HG02981 (cell line): Measurements from ENCODE around the gene MTFP1.
"Not testable (repeated sequence)": the region's sequence is repeated elsewhere in the genome, so short reads cannot be mapped to it uniquely, and the experiment has no call there.

Experiments
- ATAC-seq: cut with Tn5 transposase; IDR thresholded peaks from one replicate; pipeline ENCODE4 v1.9.1; 2021; ENCODE audit warnings: mild to moderate bottlenecking, moderate library complexity; ENCODE audit not compliant: unreplicated experiment

Gene MTFP1

DNA sequence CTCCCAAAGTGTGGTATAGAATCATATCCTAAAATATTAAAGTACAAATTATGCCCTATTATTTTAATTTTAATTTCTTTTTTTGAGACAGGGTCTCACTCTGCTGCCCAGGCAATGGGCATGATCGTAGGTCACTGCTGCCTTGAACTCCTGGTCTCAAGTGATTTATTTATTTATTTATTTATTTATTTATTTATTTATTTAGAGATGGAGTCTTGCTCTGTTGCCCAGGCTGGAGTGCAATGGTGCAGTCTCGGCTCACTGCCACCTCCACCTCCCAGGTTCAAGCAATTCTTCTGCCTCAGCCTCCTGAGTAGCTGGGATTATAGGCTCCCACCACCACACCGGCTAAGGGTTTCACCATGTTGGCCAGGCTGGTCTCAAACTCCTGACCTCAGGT is 24.5 kb upstream of the MTFP1 start:
- not testable (repeated sequence) for ATAC-seq

DNA sequence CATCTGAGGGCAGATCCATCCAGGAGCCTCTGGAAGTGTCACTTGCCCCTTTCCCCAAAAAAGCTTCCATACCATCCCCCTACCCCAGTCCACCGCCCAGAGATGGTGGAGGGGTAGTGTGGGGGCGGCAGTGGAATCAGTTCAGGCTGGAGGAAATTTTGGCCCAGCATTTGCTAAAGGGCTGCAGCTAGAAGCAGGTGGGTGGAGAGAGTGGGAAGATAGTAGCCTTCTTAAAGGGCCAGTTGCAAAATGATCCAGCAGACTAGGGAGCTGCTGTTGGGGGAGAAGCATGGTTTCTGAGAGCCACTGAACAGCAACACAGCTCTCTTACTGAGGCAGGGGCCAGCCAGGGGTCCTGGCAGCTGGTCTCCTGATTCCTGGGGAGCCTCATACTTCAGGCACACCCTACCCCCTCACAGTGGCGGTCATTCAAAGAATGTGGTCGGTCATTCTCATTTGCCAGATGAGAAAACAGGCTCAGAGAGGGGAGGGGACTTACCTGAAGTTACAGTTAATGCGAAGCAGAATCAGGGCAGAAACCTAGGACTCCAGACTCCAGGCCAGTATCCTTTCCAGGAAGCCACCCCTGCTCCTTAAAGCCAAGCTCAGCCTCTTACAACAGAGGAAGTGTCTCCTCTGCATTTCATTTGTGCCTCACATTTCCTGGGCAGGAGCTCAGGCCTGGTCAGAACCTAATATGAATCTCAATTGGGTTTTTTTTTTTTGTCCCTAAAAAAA is 23.4 kb upstream of the MTFP1 start:
- ATAC-seq, result no peak

GRCh38 chr22:30402766-30403104 is 22.8 kb upstream of the MTFP1 start:
- not testable (repeated sequence) for ATAC-seq

DNA sequence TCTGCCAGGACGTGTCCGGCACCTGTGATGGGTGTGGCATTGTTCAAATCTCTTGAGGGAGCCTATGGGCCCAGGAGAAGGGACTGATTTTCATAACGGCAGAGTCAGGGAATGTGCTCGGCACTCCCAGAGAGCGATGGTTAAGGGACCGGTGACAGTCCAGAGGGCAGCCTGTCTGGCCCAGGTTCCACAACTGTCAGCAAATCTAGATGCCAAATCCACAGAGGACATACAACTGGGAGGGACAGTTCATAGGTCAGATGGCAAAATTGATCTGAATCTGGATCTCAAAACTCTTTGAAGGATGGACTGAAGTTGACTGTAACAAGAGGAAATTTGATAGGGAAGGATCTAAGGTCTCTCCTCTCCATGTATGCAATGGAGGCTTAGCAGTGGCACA is 21.3 kb upstream of the MTFP1 start:
- no peak for ATAC-seq

GRCh38 chr22:30405731-30406130 is 19.8 kb upstream of the MTFP1 start:
- no peak for ATAC-seq

GRCh38 chr22:30406400-30406799 is 19.2 kb upstream of the MTFP1 start:
- no peak for ATAC-seq

DNA sequence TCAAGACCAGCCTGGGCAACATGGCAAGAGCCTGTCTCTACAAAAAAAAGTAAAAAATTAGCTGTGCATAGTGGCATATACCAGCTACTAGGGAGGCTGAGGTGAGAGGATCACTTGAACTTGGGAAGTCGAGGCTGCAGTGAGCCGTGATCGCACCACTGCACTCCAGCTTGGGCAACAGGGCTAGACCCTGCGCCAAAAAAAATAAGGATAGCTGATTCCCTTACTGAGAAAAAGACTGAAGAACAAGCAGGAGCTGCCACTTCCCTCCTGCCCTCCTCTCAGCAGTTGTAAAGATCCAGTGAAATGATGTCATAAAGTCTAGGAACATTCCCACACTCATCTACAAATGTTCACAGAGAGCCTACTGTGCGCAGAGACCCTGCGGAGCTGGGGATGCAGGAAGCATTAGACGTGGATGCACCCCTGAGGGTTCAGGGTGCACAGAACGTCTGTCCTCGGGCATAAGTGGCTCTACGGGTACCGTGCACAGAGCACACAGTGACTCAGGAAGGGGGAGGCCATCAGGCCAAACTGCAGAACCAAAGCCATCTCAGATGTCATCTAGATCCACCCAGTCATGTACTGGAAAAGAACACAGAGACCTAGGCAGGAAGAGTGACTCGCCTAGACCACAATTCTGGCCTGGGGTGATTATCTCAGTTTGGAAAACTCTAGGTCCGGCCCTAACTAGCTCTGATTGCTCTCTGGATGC is 17.0 kb upstream of the MTFP1 start:
- no peak for ATAC-seq

DNA sequence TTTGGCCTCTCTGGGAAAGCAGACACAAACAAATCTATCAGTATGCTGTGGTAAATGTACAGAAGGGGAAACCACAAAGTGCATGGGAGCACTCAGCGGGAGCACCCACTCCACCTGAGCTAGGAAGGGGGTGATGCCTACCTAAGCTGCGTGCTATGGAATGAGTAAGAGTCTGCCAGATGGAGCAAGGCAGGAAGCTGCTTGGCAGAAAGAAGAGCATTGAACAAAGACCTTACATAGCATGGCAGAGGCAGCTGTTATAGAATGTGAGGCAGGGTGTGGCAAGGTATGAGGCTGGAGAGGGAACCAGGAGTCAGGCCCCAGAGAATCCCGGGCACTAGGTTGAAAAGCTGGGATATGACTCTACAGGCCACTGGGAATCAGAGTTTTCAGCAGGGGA is 13.8 kb upstream of the MTFP1 start:
- ATAC-seq, result no peak

DNA sequence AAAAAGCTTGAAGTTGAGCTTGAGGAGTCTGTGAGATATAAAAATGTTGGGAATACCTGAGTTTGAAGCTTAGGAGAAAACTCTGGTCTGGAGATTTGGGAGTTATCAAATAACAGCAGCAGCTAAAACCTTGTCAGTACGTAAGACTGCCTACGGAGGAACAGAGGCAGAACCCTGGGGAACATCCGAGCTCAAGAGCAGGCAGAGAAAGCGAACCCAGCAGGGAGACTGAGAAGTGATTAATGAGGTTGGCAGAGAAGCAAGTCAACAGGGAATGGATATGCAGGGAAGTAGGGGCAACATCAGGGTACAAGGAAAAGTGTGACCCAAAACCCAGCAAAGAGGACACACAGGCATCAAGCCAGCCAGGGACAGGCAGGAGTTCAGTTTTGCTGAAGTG is 12.6 kb upstream of the MTFP1 start:
- no peak for ATAC-seq

- no peak for ATAC-seq
Measured at GRCh38 chr22:30413745-30414524, 11.6 kb upstream of the MTFP1 start.

DNA sequence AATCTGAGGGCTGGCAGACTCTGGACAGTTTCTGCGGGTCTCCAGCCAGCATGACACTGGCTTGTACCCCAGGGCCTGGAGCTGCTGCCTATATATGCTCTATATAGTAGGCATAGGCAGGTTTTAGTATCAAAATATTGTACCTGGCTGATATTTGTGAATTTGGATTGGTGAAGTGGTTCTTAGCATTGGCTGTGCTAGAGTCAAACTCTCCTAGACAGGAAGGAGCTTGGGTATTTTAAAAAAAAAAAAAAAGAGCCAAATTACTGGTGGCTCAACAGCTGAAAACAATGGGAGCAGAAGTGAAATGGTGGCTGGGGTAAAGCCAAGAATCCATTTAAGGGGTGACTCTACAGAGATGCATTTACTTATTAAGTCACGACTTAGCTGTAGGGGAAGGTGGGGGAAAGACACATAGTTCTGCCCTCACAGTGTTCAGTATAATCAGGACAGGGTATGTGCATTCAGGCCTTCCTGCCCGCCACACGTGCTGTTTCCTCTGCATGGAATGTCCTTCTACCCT is 11.0 kb upstream of the MTFP1 start:
- ATAC-seq, result no peak

DNA sequence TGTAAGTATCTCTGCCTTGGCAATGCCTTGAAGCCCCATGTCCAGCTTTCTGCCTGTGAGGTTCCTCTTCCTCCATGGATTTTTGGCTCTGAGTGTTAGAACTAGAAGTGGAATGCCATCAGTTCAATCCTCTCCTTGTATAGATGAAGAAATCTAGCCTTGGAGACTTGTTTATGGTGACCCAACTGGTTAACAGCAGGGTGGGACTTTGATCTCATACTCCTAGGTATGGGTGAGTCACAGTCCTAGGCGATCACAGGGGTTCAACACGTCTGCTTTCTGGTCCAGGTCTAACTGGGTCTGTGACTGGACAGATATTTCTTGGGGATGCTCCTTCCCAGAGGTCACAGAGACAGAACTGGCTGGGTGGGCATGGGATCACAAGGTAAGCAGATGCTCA is 9.2 kb upstream of the MTFP1 start:
- no peak for ATAC-seq

DNA sequence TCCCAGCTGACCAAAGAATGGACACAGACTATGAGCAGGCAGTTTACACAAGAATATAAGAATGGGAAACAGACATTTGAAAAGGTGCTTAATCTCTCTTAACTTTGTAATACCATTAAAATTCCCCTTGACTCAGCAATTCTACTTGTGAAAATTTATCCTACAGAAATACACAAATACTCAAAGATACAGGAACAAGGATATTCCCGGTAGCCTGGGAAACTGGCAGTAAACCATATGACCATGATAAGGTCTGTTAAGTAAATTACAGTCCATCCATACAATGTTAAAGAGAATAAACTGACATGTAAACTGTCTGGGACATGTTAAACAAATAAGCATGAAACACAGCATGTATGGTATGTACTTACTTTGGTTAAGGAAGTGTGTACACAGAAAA is 8.7 kb upstream of the MTFP1 start:
- ATAC-seq, result no peak

DNA sequence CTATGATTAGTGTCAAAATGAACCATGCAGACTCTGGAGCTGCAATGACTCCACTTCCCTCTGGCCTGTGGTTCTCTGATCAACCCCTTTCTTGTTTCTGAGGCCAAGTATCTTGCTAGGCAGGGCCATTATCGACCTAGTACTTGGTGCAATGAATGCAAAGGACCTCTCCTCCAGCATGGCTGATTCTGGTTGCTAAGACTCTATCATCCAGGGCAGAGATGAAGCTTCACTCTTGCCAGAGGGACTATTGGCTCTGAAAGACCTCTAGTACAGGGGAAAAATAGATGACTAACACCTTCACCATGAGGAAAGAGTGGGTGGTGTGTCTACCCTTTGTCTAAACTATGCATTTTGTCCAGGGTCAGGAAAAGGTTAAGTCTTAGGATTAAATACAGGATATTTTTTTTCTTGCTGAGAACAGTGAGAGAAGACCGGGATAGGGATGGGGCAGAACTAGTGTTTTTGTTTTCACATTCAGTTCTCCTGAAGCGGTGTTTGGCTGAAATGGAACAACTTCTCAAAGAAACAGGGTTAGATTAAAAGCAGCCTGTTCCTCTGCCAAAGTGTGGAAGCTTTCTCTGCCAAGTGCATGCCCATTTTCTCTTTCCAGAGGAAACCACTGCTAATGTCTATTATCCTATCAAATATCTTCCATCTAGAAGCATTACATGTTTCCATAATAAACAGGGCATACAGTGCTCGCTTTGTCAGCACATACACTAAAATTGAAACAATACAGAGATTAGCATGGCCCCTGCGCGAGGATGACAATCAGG is 5.0 kb upstream of the MTFP1 start:
- no peak for ATAC-seq

DNA sequence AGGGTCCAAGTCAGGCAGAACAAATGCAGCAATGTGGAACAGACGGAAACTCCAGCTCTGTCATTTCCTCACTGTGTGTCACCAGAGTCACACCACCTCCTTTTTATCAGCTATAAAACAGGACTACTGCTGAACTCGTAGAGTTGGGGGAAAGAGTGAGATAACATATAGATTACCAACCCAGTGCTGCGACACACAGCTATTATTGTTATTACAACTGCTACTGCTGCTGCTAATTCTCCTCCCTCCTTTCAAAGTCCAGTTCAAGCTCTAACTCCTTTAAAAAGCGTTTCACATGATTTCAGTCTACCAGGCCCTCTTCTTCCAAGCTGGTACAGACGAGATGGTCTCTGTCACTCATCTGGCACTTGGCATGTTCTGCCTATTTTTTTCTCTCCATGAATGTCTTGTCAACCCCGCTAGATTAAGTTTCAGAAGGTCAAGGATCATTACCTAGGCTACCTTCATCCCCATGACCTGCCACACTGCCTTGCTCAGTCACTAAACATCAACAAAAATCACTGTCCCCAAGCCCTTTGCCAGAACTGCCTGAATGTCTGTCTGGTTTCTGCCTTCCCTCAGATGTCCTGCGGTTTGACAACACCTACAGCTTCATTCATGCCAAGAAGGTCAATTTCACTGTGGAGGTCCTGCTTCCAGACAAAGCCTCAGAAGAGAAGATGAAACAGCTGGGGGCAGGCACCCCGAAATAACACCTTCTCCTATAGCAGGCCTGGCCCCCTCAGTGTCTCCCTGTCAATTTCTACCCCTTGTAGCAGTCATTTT is 3.7 kb upstream of the MTFP1 start:
- no peak for ATAC-seq

GRCh38 chr22:30422481-30423300 is 2.9 kb upstream of the MTFP1 start:
- ATAC-seq, result no peak

DNA sequence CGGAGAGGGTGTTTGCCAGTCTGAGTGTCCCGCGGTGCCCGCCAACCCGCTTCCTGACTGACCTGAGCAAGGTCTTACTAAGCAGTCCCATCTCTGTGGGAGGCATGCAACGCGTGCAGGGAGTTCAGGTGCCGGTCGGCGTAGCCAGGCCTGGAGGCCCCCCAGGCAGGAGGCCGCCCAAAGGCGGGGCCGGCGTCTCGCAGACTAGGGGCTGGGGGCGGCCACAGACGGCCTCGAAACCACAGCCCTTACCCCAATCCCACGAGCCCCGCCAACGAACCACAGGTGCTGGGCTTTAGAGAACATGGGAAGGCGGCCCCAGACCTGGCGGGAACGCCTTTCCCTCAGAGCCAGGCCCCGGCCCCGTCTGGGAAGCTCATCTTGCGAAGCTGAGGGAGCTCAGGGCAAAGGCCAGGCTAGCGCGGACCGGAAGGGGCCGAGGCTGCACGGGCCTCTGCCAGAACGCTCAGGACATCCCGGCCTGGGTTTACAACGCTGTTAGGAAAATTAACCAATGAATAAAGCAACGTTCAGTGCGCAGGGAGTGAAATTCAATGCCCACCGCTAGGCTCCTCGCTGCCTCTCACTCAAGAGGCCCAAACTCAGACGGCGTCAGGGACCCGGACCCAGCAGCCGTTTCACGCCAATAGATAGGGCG is 2.1 kb upstream of the MTFP1 start:
- ATAC-seq, result peak; percentile 22

DNA sequence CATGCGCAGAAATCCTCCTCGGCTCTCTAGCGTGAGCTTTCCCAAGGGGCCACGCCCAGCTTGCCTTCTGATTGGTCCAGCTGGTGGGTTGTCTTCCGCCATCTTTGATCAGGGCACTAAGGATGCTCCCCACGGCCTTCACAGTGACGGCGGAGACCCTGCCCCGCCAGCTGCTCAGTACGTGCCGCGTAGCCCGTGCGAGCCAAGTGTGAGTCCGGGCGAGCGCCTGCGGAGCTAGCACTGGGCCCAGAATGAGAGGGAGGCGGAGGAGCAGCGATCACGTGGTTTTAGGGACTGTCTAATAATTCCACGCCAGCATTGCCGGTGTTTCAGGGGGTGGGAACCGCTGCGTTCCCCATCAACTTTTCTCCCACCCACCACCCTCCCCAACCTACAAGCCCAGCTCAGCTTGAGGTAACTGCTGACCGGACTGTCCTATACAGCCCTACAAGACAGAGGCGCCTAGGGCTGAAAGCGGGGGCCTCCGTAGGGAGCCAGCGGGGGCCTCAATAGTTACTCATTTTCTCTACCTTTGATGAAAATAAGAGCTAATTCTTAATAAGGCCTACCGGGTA is 1.5 kb upstream of the MTFP1 start:
- peak; percentile 85 for ATAC-seq
